MM.1S (cell line): ENCODE data around the gene APOA1.

Source experiments
- DNase-seq: peaks from one replicate; pipeline ENCODE4 v3.0.0-alpha.2; 2015
- H2AFZ ChIP-seq: fragments of 300-600 bp; sonication (generic); 2 replicates; pipeline ENCODE4 v1.6.0; 2016; ENCODE audit warnings: antibody characterized with exemption, low read length
- H3F3A ChIP-seq: fragments of 300-600 bp; sonication (generic); 2 replicates; pipeline ENCODE4 v1.6.1; 2016; ENCODE audit warnings: mild to moderate bottlenecking, antibody characterized with exemption, low read length, moderate library complexity, mixed read lengths; ENCODE audit not compliant: insufficient read depth
- H3K27ac ChIP-seq: fragments of 300-600 bp; sonication (generic); 2 replicates; pipeline ENCODE4 v1.5.1; 2016; ENCODE audit warnings: mild to moderate bottlenecking, low read length
- H3K27me3 ChIP-seq: fragments of 300-600 bp; sonication (generic); replicated peaks from 2 replicates; pipeline ENCODE4 v1.6.0; 2016; ENCODE audit warnings: low read length; ENCODE audit not compliant: insufficient read depth
- H3K36me3 ChIP-seq: fragments of 300-600 bp; sonication (generic); replicated peaks from 2 replicates; pipeline ENCODE4 v1.6.1; 2016; ENCODE audit warnings: mild to moderate bottlenecking, low read length, mixed read lengths; ENCODE audit not compliant: insufficient read depth
- H3K4me1 ChIP-seq: fragments of 300-600 bp; sonication (generic); 2 replicates; pipeline ENCODE4 v1.6.1; 2016; ENCODE audit warnings: low read length, mixed read lengths
- H3K4me2 ChIP-seq: fragments of 300-600 bp; sonication (generic); 2 replicates; pipeline ENCODE4 v1.6.0; 2016; ENCODE audit warnings: low read depth, low read length
- H3K4me3 ChIP-seq: fragments of 300-600 bp; sonication (generic); 2 replicates; pipeline ENCODE4 v1.5.1; 2016; ENCODE audit warnings: low read length, mixed read lengths
- H3K79me2 ChIP-seq: fragments of 300-600 bp; sonication (generic); 2 replicates; pipeline ENCODE4 v1.6.1; 2016; ENCODE audit warnings: mixed run types, low read length, mixed read lengths
- H3K9ac ChIP-seq: fragments of 300-600 bp; sonication (generic); 2 replicates; pipeline ENCODE4 v1.6.1; 2016; ENCODE audit warnings: low read length, mixed read lengths
- H3K9me2 ChIP-seq: fragments of 300-600 bp; sonication (generic); replicated peaks from 2 replicates; pipeline ENCODE4 v1.6.1; 2016; ENCODE audit warnings: mild to moderate bottlenecking, low read length, mixed read lengths; ENCODE audit not compliant: insufficient read depth
- H3K9me3 ChIP-seq: fragments of 300-600 bp; sonication (generic); replicated peaks from 2 replicates; pipeline ENCODE4 v1.6.1; 2016; ENCODE audit warnings: mild to moderate bottlenecking, low read length, mixed read lengths; ENCODE audit not compliant: insufficient read depth
- H4K20me1 ChIP-seq: fragments of 300-600 bp; sonication (generic); 2 replicates; pipeline ENCODE4 v1.6.1; 2016; ENCODE audit warnings: mild to moderate bottlenecking, low read length, moderate library complexity, mixed read lengths; ENCODE audit not compliant: insufficient read depth
- CTCF ChIP-seq: fragments of 300-600 bp; sonication (generic); IDR thresholded peaks from 2 replicates; pipeline ENCODE4 v1.5.1; 2016; ENCODE audit warnings: antibody characterized with exemption, low read length, mixed read lengths
- EZH2 ChIP-seq: fragments of 300-600 bp; sonication (generic); optimal IDR thresholded peaks from 2 replicates; pipeline ENCODE3; 2017; ENCODE audit warnings: low read depth, mild to moderate bottlenecking, antibody characterized with exemption, low read length, mixed read lengths
- EZH2phosphoT487 ChIP-seq: fragments of 300-600 bp; sonication (generic); IDR thresholded peaks from 2 replicates; pipeline ENCODE4 v1.6.1; 2018; ENCODE audit warnings: antibody characterized with exemption, low read length

The APOA1 gene

GRCh38 chr11:116871248-116871647 lies 33.8 kb upstream of the APOA1 start:
- H3K4me1 ChIP-seq, result no peaks in the 10 kb centered on the region
- no peak overlapping the region for H3K4me3 ChIP-seq
- no peaks in the 10 kb centered on the region for H4K20me1 ChIP-seq
- no peak for TF ChIP-seq CTCF
- TF ChIP-seq EZH2phosphoT487, result no peak
- TF ChIP-seq EZH2, result no peak
- H3K27me3 ChIP-seq, result no peaks in the 10 kb centered on the region
- no peaks in the 10 kb centered on the region for H3K79me2 ChIP-seq
- H3K4me2 ChIP-seq, result no peak overlapping the region
- H3K9me3 ChIP-seq, result no peaks in the 10 kb centered on the region
- H3K27ac ChIP-seq, result no peak overlapping the region
- H3K36me3 ChIP-seq, result 0 out of 2 replicates have a peak, but pooled peaks cover 4% of the 10 kb centered on the region
- no peaks in the 10 kb centered on the region for H3K9me2 ChIP-seq
- H3K9ac ChIP-seq, result no peak overlapping the region
- no peak for DNase-seq
- H2AFZ ChIP-seq, result no peak overlapping the region
- no peaks in the 10 kb centered on the region for H3F3A ChIP-seq

GRCh38 chr11:116870054-116870453 lies 32.6 kb upstream of the APOA1 start:
- Histone ChIP-seq H3K36me3 (0 out of 2 replicates have a peak, but pooled peaks cover 4% of the 10 kb centered on the region), H2AFZ (no peak overlapping the region), H3K4me1 (no peaks in the 10 kb centered on the region), H3K27me3 (no peaks in the 10 kb centered on the region), H3K4me3 (no peak overlapping the region), H3K9ac (no peak overlapping the region), H3K27ac (no peak overlapping the region), H3K79me2 (no peaks in the 10 kb centered on the region), H3K4me2 (no peak overlapping the region), H4K20me1 (no peaks in the 10 kb centered on the region), H3K9me2 (no peaks in the 10 kb centered on the region), H3K9me3 (no peaks in the 10 kb centered on the region), H3F3A (no peaks in the 10 kb centered on the region)
- no peak for DNase-seq
- TF ChIP-seq EZH2phosphoT487 (no peak), CTCF (no peak), EZH2 (no peak)

- H3K36me3 ChIP-seq, result 0 out of 2 replicates have a peak, but pooled peaks cover 4% of the 10 kb centered on the region
- no peak overlapping the region for H3K9ac ChIP-seq
These were observed 32.2 kb upstream of the APOA1 start for GRCh38 chr11:116869610-116870009.

More at GRCh38 chr11:116869610-116870009, 32.2 kb upstream of the APOA1 start:
- DNase-seq, result no peak
- Histone ChIP-seq H4K20me1 (no peaks in the 10 kb centered on the region), H3K9me2 (no peaks in the 10 kb centered on the region), H3K4me1 (no peaks in the 10 kb centered on the region), H3K4me3 (no peak overlapping the region), H3K9me3 (no peaks in the 10 kb centered on the region), H3K79me2 (no peaks in the 10 kb centered on the region), H3F3A (no peaks in the 10 kb centered on the region), H3K4me2 (no peak overlapping the region), H3K27me3 (no peaks in the 10 kb centered on the region), H3K27ac (no peak overlapping the region), H2AFZ (no peak overlapping the region)
- no peak for TF ChIP-seq EZH2
- no peak for TF ChIP-seq CTCF
- TF ChIP-seq EZH2phosphoT487, result no peak
